Naive B cell (primary cell): ENCODE results near the gene TAS2R14. TPM values are rescaled to one million over a fixed set of nuclear protein-coding genes. Genes with fewer than 3 reads are reported as not detected.

Experiments
- ATAC-seq, 2 donors: fragments of 150-1000 bp; cut with Tn5 transposase; 2 replicates each; pipeline ENCODE4 v1.10.0; 2021; ENCODE audit warnings: low read depth in 2 of 2, mild to moderate bottlenecking in 2 of 2, moderate library complexity in 2 of 2
- DNase-seq: peaks from one replicate; pipeline ENCODE4 v3.0.0; 2022
- H3K27ac Mint-ChIP-seq, 6 donors: one replicate each; pipeline ENCODE4 v1.8.0; 2020 to 2022; ENCODE audit warnings: mild to moderate bottlenecking in 6 of 6, mixed read lengths in 6 of 6, moderate library complexity in 5 of 6, inconsistent platforms in 2 of 6
- H3K27me3 Mint-ChIP-seq, 3 donors: one replicate each; pipeline ENCODE4 v1.8.0; 2021 to 2022; ENCODE audit warnings: mixed read lengths in 3 of 3, mild to moderate bottlenecking in 1 of 3
- H3K36me3 Mint-ChIP-seq, 2 donors: one replicate each; pipeline ENCODE4 v1.8.0; 2020 to 2022; ENCODE audit warnings: mixed read lengths in 2 of 2, inconsistent platforms in 1 of 2, mild to moderate bottlenecking in 1 of 2
- H3K4me1 Mint-ChIP-seq, 3 donors: one replicate each; pipeline ENCODE4 v1.8.0; 2020 to 2022; ENCODE audit warnings: mixed read lengths in 3 of 3, inconsistent platforms in 1 of 3, mild to moderate bottlenecking in 1 of 3, moderate library complexity in 1 of 3
- H3K4me3 Mint-ChIP-seq, 8 donors: one replicate each; pipeline ENCODE4 v1.8.0; 2020 to 2022; ENCODE audit warnings: mild to moderate bottlenecking in 8 of 8, mixed read lengths in 8 of 8, moderate library complexity in 8 of 8, inconsistent platforms in 2 of 8
- H3K9me3 Mint-ChIP-seq, 7 donors: one replicate each; pipeline ENCODE4 v1.8.0; 2020 to 2022; ENCODE audit warnings: mixed read lengths in 7 of 7, mild to moderate bottlenecking in 5 of 7, inconsistent platforms in 2 of 7, moderate library complexity in 1 of 7
- polyA plus RNA-seq, 6 donors: library from polyadenylated mRNA; unstranded; fragments of 300-500 nt; fragmentation: Illumina TruSeq; gene quantifications; one replicate each; pipeline ENCODE4 v1.2.3, GENCODE V29; 2021; ENCODE audit warnings: low read depth in 6 of 6

Gene TAS2R14, protein sequence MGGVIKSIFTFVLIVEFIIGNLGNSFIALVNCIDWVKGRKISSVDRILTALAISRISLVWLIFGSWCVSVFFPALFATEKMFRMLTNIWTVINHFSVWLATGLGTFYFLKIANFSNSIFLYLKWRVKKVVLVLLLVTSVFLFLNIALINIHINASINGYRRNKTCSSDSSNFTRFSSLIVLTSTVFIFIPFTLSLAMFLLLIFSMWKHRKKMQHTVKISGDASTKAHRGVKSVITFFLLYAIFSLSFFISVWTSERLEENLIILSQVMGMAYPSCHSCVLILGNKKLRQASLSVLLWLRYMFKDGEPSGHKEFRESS
- polyA plus RNA-seq = 1 to 10 TPM in 1 of 6 donors, under 1 TPM in 4, not detected in 1; 0.52 to 1.3 (median 0.95) TPM

DNA sequence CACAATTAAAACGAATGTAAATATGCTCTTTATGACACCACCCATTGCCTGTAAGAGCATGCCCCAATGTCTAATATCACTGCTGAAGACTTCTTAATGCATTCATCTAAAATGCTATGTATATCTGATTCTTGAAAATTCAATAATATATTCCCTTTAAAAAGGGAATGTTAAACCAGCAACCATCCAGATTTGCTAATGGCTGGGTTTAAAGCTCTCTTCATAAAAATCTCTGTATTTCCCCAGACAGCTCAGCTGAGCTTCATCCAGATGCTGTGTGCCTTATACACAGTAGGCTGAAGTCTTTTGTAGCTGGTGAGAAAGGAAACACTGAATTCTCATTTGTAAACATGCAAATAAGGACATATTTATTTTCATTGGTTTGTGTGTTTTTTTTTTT is at the start of gene TAS2R14:
Gene TAS2R14, minus strand, starts transcription at position 101 of the 400 bp plus-strand sequence. Its CDS starts 56 bp downstream, at position 45.
- no peak for ATAC-seq
- no peak for DNase-seq
- Mint-ChIP-seq H3K4me3 (no peak within 1 kb of the TSS), H3K9me3 (no peaks in the 10 kb centered on the region), H3K36me3 (no peaks in the 10 kb centered on the region), H3K27me3 (no peaks in the 10 kb centered on the region), H3K27ac (no peak within 1 kb of the TSS), H3K4me1 (no peaks in the 10 kb centered on the region)

DNA sequence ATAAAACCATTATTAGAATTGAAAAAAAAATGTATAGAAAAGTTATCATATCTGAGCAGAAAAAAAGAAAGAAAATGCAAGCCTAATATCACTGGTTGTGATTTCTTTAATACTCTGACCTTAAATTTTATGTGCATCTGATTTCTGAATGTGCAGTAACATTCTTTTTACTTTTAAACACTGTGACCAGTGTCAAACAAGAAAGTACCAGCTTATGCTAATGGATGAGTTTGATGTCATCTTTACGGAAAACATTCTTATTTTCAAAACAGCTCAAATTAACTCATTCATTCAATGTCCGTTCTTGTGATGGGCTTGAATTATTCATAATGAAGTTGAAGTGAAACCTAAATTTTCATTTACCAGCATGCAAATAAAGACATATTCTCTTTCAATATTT is 47.7 kb upstream of the TAS2R14 start, which contains the start of gene TAS2R50:
Gene TAS2R50, minus strand, starts transcription at position 101 of the 400 bp plus-strand sequence. Its CDS starts 52 bp downstream, at position 49.
- DNase-seq = no peak
- Mint-ChIP-seq H3K4me1 (peaks cover 0 to 10% (median 0%) of the 10 kb centered on the region in 3 donors), H3K27ac (peak within 1 kb of the TSS in 1 of 6 donors; percentile 45), H3K27me3 (no peaks in the 10 kb centered on the region), H3K36me3 (peaks cover 0 to 13% of the 10 kb centered on the region in 2 donors), H3K9me3 (peaks cover 0 to 7% (median 4%) of the 10 kb centered on the region in 7 donors), H3K4me3 (no peak within 1 kb of the TSS)
- ATAC-seq = no peak

DNA sequence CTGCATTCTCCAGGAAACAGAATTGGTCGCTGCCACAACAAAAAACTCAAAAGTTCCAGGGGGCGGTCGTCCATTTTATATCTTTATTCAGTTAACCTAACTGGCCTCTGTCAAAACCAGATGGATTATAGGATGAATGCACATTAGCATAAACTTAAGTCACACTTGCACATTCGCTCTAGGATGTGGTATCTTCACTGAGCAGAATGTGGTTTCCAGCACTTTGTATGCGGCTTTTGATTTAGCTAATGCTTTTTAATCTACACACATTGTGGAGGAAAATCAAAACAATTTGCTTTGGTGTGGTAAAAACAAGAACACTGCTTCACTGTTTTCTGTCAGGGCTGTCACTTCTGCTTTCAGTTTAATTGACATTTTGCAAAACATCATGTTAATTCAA is 43.2 kb upstream of the TAS2R14 start:
- Mint-ChIP-seq H3K4me1 (peaks cover 0 to 15% (median 15%) of the 10 kb centered on the region in 3 donors), H3K36me3 (peaks cover 5 to 9% of the 10 kb centered on the region in 2 donors), H3K9me3 (peaks cover 0 to 2% (median 0%) of the 10 kb centered on the region in 7 donors), H3K27me3 (no peaks in the 10 kb centered on the region), H3K27ac (no peak overlapping the region), H3K4me3 (no peak overlapping the region)
- ATAC-seq (no peak), DNase-seq (no peak)

DNA sequence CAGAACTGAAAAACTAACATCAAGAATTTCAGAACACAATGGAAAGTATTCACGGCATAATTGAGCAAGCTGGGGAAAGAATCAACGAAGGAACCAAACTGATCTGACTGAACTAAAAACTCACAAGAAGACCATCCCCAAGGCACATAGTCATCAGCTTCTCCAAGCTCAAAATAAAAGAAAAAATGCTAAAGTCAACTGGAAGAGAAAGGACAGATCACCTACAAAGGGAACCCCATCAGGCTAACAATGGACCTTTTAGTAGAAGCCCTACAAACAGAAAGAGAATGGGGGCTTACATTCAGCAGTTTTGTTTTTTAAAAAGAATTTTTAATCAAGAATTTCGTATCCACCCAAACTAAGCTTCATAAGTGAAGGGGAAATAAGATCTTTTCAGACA is 35.9 kb upstream of the TAS2R14 start:
- Mint-ChIP-seq H3K9me3 (peaks cover 0 to 1% (median 0%) of the 10 kb centered on the region in 7 donors), H3K27ac (no peak overlapping the region), H3K4me3 (no peak overlapping the region), H3K36me3 (peaks cover 0 to 9% of the 10 kb centered on the region in 2 donors), H3K4me1 (peaks cover 0 to 17% (median 14%) of the 10 kb centered on the region in 3 donors), H3K27me3 (no peaks in the 10 kb centered on the region)
- DNase-seq (no peak), ATAC-seq (no peak)

DNA sequence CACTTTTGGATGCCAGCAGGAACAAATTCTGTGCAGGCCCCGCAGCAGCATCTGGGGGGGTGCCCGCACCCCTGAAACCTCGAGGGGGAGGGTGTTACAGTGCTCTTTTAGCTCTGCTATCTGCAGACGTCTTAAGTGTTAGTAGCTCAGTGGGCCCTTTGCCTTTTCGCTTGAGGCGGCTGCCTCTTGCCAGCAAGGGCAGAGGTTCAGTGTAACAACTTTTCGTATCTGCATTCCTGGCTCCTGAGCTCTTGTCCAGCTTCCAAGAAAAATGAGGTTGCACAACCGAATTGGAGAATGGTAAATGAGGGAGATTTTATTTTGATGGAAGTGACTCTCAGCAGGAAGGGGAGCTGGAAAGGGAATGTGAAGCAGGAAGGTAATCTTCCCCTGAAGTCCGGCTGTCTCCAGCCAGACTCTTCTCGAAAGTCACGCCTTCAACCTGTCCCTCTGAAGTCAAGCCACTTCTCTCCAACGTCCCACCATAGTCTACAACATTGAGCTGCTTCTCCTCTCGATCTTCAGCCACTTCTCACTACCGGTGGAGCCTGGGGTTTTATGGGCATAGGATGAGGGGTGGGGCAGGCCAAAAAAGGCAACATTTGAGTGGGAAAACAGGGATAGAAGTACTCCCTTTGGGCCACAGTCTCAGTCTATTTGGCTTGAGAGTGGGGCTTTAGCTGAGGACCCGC is 29.8 kb upstream of the TAS2R14 start:
- ATAC-seq (no peak), DNase-seq (no peak)
- Mint-ChIP-seq H3K36me3 (peaks cover 0 to 4% of the 10 kb centered on the region in 2 donors), H3K9me3 (peaks cover 0 to 1% (median 0%) of the 10 kb centered on the region in 7 donors), H3K4me1 (peaks cover 0 to 4% (median 0%) of the 10 kb centered on the region in 3 donors), H3K27me3 (no peaks in the 10 kb centered on the region), H3K4me3 (no peak overlapping the region), H3K27ac (no peak overlapping the region)

DNA sequence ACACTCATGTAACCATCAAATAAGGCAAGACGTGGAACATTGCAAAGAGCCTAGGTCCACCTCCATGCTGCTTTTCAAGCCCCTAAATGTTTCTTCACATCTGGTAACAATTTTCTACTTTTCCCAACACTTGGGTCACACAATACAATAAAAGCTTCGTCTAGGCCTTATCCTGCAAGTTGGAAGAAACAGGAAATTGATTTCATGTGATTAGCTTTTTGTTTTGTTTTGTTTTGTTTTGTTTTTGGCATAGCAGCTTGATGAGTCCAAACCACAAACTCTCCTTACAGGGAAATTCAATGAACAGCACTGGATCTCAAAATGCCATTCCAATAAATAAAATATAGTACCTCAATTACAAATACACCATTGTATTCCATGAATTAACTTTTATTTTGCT is 28.3 kb upstream of the TAS2R14 start:
- Mint-ChIP-seq H3K9me3 (peaks cover 0 to 1% (median 0%) of the 10 kb centered on the region in 7 donors), H3K27ac (peak overlapping the region in 1 of 6 donors; percentile 7)

DNA sequence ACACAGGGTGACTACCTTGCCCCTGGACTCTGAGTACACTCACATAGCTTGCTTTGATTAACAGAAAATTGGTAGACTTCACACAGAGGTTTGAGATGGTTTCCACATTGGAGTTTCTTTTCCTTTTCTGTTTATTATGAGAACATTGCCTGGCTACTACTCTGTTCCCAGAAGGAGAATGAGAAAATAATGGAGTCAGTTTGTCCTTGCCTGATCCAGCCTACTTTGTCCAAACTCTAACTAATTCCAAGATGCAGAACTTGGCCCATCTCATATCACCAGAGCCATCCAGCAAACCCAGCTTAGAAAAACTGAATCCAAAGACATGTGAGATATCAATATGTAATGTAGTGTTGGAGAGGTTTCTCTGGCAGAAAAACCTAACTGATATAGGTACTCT is 27.3 kb upstream of the TAS2R14 start:
- no peak for DNase-seq
- peaks cover 0 to 9% of the 10 kb centered on the region in 2 donors for H3K36me3 Mint-ChIP-seq
- peaks cover 6 to 10% (median 8%) of the 10 kb centered on the region in 3 donors for H3K4me1 Mint-ChIP-seq
- peaks cover 0 to 1% (median 0%) of the 10 kb centered on the region in 7 donors for H3K9me3 Mint-ChIP-seq
- no peaks in the 10 kb centered on the region for H3K27me3 Mint-ChIP-seq
- ATAC-seq = no peak
- H3K27ac Mint-ChIP-seq = no peak overlapping the region
- no peak overlapping the region for H3K4me3 Mint-ChIP-seq

More for the DNA sequence above, 28.3 kb upstream of the TAS2R14 start:
- DNase-seq = no peak
- no peak for ATAC-seq
- no peak overlapping the region for H3K4me3 Mint-ChIP-seq
- H3K27me3 Mint-ChIP-seq = no peaks in the 10 kb centered on the region
- peaks cover 0 to 9% of the 10 kb centered on the region in 2 donors for H3K36me3 Mint-ChIP-seq
- peaks cover 0 to 4% (median 0%) of the 10 kb centered on the region in 3 donors for H3K4me1 Mint-ChIP-seq

DNA sequence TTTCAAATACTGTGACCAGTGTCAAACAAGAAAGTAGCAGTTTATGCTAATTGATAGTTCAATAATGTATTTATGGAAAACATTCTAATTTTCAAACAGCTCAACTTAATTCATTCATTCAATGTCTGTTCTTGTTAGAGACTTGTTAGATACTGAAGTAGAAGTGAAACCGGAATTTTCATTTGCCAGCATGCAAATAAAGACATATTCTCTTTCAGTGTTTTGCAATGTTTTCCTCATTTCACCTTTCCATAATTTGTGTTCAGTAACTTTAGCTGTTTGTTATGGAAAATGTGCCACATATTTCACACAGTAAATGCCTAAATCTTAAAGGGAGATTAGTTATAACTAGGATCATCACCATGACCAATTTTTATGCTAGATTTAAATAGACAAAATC is 26.4 kb upstream of the TAS2R14 start:
- H3K27me3 Mint-ChIP-seq = no peaks in the 10 kb centered on the region
- peaks cover 14 to 15% (median 15%) of the 10 kb centered on the region in 3 donors for H3K4me1 Mint-ChIP-seq
- ATAC-seq (no peak), DNase-seq (no peak)
- no peak overlapping the region for H3K27ac Mint-ChIP-seq
- peaks cover 0 to 1% (median 0%) of the 10 kb centered on the region in 7 donors for H3K9me3 Mint-ChIP-seq
- peaks cover 0 to 9% of the 10 kb centered on the region in 2 donors for H3K36me3 Mint-ChIP-seq
- no peak overlapping the region for H3K4me3 Mint-ChIP-seq

DNA sequence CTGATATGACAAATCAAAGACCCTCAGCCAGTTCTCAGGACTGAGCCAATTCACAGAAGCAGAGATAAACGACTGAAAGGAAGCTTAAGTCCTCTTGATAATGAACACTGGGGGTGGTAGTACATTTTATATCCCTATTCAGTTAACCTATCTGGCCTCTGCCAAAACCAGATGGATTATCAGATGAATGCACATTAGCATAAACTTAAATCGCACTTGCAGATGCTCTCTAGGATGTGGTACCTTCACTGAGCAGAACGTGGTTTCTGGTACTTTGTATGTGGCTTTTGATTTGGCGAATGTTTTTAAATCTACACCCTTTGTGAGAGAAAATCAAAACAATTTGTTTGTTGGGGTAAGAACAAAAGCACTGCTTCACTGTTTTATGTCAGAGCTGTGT is 21.1 kb upstream of the TAS2R14 start:
- Mint-ChIP-seq H3K27ac (peak overlapping the region in 1 of 6 donors; percentile 67), H3K27me3 (no peaks in the 10 kb centered on the region), H3K4me3 (no peak overlapping the region), H3K9me3 (peaks cover 4 to 12% (median 9%) of the 10 kb centered on the region in 7 donors), H3K36me3 (peaks cover 19 to 23% of the 10 kb centered on the region in 2 donors), H3K4me1 (peaks cover 11 to 25% (median 14%) of the 10 kb centered on the region in 3 donors)
- DNase-seq (no peak), ATAC-seq (no peak)

DNA sequence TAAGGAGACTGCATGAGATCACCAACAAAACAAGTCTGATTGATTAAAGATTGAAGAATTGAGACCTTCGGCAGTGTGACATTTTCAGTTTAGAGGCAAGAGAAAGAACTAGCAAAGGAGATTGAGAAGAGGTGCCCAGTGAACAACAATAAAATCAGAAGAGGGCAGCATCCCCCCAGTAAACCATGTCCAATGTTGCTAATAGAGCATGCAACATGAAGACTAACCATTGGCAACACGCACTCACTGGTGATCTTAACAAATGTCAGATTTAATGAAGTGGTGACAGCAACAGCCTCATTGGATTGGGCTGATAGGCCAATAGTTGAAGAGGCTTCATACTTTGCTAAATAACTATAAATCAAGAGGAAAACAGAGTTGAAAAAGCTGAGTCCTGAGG is 20.7 kb upstream of the TAS2R14 start:
- Mint-ChIP-seq H3K27me3 (no peaks in the 10 kb centered on the region), H3K36me3 (peaks cover 22 to 27% of the 10 kb centered on the region in 2 donors), H3K27ac (peak overlapping the region in 3 of 6 donors; percentile 8 to 68 (median 67)), H3K9me3 (peaks cover 5 to 15% (median 10%) of the 10 kb centered on the region in 7 donors), H3K4me1 (peaks cover 11 to 25% (median 14%) of the 10 kb centered on the region in 3 donors), H3K4me3 (no peak overlapping the region)
- ATAC-seq (no peak), DNase-seq (no peak)

DNA sequence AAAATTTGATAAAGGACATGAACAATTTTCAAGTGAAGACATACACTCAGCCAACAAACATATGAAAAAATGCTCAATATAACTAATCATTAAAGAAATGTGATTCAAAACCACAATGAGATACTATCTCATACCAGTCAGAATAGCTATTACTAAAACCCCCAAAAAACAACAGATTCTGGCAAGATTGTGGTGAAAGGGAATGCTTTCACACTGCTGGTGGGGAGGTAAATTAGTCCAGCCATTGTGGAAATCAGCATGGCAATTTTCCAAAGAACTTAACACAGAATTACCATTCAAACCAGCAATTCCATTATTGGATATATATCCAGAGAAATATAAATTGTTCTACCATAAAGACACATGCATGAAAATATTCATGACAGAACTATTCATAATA is 18.7 kb upstream of the TAS2R14 start:
- Mint-ChIP-seq H3K4me3 (no peak overlapping the region), H3K9me3 (peaks cover 5 to 21% (median 15%) of the 10 kb centered on the region in 7 donors), H3K36me3 (peaks cover 25 to 47% of the 10 kb centered on the region in 2 donors), H3K4me1 (peaks cover 15 to 25% (median 15%) of the 10 kb centered on the region in 3 donors), H3K27ac (no peak overlapping the region), H3K27me3 (no peaks in the 10 kb centered on the region)
- ATAC-seq = no peak
- DNase-seq = no peak

DNA sequence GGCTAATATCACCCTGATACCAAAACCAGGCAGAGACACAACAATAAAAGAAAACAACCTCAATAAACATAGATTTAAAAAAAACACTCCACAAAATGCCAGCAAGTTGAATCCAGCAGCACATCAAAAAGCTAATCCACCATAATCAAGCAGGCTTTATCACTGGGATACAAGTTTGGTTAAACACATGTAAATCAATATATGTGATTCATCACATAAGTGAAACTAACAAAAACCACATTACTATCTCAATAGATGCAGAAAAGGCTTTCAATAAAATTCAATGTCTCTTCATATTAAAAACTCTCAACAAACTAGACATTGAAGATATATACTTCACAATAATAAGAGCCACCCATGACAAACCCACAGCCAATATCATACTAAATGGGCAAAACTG is 17.0 kb upstream of the TAS2R14 start:
- Mint-ChIP-seq H3K4me1 (peaks cover 6 to 14% (median 7%) of the 10 kb centered on the region in 3 donors), H3K27ac (no peak overlapping the region), H3K9me3 (peaks cover 5 to 23% (median 15%) of the 10 kb centered on the region in 7 donors), H3K4me3 (no peak overlapping the region), H3K27me3 (no peaks in the 10 kb centered on the region), H3K36me3 (peaks cover 28 to 47% of the 10 kb centered on the region in 2 donors)
- ATAC-seq (no peak), DNase-seq (no peak)

DNA sequence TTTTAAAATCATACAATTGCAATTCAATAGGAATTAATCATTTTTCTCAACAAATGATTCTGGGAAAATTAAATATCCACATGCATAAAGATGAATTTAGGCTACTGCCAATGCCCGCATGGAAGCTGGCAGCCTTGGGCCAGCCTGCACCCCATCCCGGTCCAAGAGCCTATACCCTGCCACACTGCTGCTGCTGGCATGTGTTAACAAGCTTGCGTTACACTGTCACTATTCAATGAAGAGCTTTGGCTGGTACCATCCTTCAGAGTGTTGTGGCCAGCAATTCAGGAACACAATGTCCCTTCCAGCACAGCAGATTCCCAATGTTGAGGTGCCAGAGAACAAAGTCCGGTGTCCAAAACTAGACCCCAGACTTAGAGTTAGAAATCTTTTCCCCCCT is 13.6 kb upstream of the TAS2R14 start:
- Mint-ChIP-seq H3K4me1 (peaks cover 1 to 10% (median 3%) of the 10 kb centered on the region in 3 donors), H3K27me3 (no peaks in the 10 kb centered on the region), H3K4me3 (peak overlapping the region in 1 of 8 donors; percentile 17), H3K36me3 (peaks cover 28 to 53% of the 10 kb centered on the region in 2 donors), H3K27ac (peak overlapping the region in 1 of 6 donors; percentile 16), H3K9me3 (peaks cover 7 to 42% (median 25%) of the 10 kb centered on the region in 7 donors)
- ATAC-seq (no peak), DNase-seq (no peak)
